ENCODE data around the gene SPZ1.

- TF ChIP-seq CTCF (IDR thresholded peaks at IDR 0.05; ENCODE audit: low read depth, low read length) (no peak), POLR2A (IDR thresholded peaks at IDR 0.05; ENCODE audit: extremely low read depth, insufficient read length) (no peak), MAX (IDR thresholded peaks at IDR 0.05; ENCODE audit: low read depth, low read length) (no peak), MYC (IDR thresholded peaks at IDR 0.05; ENCODE audit: low read depth, low read length) (no peak)
Observed at GRCh38 chr5:80355686-80356085, 35.9 kb downstream of the SPZ1 start.

All from NB4 (cell line).